HG03095 (cell line): ENCODE measurements around the gene LRRC32.
A peak's percentile ranks its signal among the peaks of the same experiment; 100 is the strongest.

Source experiments
- ATAC-seq: cut with Tn5 transposase; IDR thresholded peaks from one replicate; pipeline ENCODE4 v1.9.1; 2021; ENCODE audit warnings: moderate library complexity; ENCODE audit not compliant: unreplicated experiment

The LRRC32 gene

DNA sequence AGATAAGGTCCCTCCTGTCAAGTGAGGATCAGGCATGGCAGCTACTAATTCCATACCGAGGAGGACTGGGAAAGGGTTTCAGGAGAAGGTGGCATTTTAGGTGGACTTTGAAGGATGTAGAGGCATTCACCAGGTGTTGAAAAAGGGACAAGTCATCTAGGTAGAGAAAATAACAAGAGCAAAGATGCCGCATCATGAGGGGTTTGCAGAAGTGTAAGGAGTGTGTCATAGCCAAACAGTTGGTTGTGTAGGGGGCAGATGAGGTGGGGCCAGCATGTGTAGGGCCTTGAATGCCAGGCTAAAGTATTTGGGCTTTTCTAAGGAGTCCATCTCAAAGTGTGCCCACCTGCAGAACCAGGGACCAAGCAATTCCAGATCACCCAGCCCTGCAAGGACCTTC lies 11.6 kb upstream of the LRRC32 start:
- ATAC-seq, result no peak

DNA sequence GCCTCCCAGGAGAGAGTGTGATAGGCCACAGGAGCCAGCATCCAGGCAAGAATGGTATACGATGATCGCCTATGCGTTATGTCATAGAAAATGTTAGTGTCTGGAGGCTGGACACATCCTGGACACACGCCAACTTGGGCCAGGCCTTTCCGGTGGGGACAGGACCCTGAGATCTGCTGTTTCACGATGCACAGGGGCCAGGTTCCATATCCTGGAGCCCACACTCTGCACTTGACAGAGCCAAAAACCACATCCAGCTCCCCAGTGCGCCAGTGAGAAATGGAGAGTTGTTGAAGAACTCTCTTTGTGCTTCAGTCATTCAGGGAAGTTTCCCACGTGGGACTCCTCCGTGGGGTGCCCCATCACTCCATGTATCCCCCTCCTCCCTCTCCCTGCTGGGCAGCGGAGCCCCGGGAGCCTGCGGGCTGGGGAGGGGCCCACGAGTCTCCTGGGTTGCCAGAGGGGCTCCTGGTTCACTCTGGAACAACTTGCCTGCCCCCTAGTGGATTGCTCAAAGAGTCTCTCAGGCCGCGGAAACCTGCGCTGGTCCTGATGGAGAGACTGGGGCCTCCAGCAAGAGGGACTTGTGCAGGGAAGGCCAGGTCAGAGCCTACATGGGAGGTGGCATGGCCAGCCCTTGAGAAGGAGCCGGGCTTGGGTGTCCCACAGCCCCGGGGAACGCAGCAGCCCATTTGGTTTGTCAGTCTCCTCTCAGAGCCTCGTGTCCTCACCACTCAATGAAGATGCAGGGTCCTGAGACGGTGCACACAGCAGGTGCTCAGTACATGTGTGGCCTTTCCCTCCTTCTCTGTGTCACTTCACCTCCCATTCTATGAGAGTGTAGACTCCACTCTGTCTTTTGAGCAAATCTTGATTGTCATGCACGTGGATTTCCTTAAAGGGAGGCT lies 10.2 kb upstream of the LRRC32 start:
- ATAC-seq, result no peak

DNA sequence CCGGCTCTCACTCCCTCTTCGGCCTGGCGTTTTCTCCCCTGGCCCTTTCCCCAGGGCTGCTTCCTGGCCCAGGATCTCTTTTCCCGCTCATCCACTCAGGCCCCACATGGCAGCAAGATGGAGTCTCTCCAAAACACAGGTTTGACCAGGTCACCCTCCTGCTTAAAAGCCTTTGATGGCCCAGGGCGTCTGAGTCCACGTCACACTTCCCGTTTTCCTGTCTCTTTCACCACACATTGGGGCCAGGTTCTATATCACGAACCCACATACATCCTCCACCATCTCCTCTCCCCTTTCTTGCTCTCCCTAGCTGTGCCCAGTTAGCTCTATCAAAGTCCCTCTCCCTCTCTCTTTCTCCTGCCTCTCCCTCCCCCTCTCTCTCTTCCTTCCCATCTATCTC lies 7.8 kb upstream of the LRRC32 start:
- no peak for ATAC-seq

DNA sequence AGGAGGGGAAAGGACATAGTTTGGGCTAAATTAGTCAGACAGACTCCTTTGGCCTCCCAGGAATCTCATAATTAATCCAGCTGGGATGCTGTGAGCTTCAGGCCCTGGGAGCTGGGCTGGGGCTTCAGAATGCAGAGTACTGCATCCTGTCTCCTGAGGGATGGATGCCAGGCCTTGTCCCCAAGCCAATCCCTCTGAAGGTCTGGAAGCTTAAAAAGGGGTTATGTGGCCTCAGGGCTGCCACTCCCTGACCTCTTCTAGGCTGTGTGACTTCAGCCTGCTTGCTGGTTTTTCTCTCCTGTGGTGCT lies 6.9 kb upstream of the LRRC32 start:
- ATAC-seq, result no peak

DNA sequence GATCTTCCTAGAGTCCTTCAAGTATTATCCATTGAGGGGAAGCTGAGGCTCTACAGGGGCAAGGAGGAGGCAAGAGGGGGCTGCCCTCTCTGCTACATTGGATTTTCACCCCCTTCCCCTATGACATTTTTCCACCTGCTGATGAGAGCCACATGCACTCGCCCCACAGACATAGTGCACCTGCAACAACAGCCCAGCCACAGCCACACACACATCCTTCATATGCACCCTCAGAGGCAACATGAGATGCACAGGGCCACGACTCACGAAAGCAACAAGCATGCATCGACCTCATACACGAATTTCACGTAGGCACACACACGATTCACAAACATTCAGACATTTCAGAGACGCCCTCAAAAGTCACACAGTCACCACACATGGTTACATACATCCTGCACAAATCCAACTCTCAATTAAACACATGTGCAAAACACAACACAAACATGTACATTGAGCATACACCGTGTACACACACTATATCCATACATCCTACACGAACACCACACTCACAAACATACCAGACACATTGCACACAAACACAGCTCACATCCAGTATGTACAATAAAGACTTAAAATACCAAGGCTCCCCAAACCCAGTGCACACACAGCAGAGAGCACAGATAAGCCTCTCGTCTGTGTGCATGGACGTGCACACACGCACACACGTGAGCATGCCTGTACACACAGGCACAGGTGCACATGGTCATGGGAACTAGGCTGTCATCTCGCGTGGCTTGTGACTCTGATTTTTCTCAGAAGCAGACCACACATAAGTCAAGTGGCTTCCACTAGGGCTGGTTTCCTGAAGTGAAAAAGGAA lies 6.3 kb upstream of the LRRC32 start:
- no peak for ATAC-seq

DNA sequence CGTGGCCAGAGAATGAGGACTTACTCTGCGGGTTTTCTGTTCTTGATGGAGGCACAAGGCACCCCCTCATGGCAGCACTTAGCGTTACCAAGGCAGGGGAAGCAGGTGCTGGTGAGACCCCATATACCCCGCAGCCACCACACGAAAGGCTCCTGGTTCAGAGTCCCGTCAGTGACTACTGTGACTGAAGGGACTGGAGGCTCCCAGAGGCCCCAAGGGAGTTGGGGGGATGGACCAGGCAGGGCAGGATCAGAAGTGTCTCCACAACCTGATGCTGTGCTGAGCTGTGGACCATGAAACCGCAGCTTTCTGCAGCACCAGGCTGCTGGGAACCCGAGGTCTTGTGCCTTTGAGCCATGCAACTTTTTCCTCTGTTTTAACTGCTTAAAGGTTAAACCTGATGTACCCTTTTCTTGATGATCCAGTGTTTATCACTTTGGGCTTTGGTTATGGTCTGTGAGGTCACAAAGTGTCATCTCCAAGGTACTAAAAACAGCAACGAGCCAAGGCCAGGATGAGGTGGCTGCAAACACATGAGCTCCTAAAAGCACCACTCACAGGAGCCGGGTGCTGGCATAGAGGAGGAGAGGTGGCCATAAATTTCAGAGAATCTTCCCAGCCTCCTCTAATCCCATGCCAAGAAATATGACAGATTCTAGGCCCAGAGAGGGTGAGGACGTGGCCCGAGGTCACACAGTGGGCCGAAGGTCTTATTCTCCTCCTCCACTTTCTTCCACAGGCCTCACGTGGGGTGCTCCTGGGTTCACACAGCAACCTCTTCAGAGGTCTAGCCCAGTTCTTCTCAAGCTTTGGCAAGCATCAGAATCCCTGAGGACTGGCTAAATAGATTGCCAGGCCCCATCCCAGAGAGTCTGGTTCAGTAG lies 4.2 kb upstream of the LRRC32 start:
- peak; percentile 35 for ATAC-seq

DNA sequence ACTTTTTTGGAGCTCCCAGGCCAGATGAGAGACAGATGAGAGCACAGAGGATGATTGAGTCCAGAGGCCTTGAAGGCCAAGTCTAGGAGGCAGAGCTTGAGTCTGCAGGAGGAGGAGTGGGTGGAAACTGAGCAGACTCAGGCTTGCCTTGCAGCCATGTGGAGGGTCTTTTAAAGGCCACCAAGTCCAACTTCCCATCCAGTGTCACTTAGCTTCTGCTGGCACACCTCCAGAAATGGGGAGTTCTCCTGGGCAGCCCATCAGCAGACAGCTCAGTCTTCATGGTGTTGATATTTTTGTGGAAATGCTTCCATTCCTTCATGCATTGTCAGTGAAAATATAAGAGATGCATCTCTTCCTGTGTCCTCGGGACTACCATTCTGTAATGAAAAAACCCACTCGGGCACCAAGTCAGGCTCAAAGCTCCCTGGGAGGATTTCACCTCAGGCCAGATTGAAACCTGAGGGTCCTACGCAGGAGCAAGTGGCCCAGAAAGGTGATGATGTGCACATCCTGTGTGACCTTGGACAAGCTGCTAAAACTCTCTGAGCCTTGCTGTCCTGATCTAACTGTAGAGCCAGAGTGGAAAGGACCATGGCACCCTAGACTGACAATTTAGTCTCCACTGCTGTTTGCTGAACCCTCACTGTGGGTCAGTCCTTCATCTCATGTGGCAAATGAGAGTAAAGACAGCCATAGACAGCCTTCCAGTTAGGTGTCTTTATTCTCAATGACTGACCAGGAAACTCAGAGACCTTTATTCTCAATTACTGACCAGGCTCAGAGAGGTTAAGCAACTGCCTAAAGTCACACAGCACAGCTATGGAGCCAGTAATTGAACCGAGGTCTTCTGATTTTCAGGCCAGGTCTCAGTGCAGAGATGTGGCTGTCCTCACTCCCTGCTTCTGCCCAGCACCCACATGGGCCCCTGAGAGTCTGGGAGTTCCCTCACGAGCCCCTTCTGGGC lies 2.9 kb upstream of the LRRC32 start:
- ATAC-seq, result no peak

DNA sequence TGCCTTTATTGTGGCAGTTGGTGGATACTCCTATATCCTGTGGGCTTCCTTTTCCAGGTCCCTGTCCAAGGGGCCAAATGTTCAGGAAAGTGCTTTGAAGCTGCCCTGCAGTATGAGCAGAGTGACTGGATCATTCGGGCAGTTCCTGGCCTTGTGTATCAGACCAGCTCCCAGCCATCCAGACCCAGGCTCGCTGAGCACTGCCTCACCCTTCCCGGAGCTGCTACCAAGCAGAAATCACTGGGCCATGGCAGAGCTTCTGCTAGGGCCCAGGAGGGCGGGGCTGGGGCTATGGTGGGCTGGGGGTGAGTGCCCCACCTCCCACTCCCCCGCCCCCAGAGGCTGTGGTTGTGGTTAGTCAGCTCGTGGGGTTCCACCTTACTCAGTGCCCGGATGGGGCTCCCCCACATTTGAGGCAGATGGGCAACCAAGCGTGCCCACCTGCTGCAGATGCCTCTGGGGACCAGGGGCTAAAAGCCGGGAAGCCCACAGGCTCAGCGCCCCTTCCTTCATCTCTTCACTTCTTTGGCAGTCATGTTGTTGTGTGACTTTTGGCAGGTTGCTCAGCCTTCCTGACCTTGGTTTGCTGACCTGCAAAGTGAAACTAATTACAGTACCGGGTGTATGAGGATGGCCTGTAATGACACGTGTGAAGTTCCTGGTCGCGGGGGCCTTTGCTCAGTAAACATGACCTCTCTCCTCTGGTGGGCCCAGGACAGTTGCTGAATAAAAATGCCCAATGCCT lies 2.1 kb upstream of the LRRC32 start:
- ATAC-seq, result peak; percentile 55

DNA sequence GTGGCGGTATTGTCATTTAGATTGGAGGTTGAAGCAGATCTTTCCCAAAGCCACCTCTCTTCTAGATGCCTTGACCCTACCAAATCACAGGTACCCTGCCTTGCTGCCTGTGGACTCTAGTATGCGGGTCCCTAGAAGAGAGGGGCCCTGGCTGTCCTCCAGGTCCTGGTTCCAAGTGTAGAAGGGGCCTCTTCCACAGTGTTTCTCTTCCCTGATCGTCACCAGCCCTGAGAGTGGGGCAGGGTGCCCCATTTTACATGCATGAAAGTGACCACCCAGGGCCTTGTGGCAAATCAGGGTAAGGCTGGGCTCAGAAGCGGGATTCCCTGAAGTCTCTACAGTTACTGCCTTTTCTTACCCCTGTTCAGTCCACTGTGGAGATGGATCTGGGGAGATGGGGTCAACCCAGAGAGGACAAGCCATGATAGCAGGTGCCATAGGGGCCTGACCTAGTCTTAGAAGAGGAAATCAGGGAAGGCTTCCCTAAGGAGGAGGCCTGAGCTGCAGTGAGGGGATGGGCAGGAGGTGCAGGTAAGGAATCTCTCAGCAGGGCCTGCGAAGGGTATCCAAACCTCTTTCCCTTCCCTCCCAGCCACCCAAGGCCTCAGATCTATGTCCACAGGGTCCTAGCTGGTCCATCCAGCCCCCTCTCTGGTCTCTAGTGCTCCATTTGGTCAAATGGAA lies 1.2 kb upstream of the LRRC32 start:
- ATAC-seq, result no peak

DNA sequence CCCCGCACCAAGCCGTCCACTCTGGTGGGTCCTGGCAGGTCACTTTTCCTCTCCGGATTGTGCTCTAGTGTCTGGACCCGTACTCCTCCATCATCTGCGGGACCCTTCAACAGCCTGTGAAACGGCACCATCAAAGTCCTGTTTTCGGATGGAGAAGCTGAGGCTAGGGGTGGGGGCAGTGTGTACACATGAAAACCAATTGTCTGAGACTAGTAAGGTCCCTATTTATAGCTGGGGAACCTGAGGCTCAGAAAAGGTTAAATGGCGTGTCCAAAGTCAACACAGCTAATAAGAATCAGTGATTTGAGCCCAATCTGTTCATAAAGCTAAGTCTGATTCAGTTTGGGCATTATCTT lies 668 bp upstream of the LRRC32 start:
- ATAC-seq, result no peak

DNA sequence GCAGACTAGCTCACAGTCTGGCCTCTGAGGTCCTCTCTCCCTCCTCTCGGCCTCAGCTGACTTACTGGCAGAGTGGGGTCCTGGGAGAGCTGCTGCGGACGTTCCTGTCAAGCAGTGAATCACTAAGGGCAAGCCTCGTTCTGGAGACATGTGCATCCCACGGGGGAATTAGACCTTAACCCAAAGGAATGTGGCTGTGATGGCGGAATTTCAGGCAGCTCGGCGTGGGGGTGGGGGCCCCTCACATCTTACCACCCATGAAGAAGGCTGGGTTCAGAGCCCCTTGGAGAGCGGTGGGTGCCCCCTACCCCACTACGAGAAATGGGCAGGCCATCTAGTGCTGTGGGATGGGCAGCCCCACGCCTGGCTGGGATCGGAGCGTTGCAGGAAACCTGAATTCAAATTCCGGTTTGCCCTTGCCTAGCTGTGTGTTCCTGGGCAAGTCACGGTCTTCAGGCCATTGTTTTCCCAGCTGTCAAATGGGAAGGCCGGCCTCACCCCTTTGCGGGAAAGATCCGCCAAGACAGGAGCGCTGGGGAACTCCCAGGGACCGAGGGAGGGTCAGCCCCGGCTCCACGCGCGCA lies 554 bp downstream of the LRRC32 start:
- ATAC-seq, result no peak

DNA sequence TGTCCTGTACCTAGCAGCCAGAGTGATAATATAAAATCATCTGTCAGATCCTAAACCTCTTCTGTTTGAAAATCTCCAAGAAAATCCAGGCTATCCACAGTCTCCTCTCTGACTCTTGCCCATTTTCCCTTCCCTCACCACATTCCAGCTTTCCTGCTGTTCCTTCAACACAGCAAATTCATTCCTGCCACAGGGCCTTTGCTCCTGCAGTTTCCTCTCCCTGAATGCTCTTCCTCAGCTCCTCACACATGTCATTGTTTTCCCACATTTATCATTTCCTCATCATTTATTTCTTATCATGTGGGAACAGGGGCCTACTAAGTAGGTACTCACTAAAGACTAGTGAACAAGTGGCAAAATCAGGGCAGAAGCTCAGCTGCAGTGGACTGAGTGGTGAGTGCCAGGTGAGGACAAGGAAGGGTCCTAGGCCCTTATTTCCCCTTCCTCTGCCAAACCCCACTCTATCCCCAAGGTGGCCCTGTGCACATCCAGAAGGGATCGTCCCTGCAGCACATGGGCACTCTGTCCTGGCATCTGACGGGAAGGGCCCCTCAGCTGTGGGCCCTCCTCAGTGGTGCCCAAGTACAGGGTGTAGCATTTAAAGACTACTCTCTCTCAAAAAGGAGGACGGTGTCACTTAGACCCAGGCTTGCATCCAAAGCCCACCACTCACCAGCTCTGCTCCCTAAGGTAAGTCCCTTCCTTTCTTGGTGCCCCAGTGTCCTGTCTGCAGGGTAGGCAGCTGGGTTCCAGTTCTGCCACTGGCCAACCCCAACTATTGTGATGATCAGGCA lies 2.0 kb downstream of the LRRC32 start:
- ATAC-seq, result no peak

DNA sequence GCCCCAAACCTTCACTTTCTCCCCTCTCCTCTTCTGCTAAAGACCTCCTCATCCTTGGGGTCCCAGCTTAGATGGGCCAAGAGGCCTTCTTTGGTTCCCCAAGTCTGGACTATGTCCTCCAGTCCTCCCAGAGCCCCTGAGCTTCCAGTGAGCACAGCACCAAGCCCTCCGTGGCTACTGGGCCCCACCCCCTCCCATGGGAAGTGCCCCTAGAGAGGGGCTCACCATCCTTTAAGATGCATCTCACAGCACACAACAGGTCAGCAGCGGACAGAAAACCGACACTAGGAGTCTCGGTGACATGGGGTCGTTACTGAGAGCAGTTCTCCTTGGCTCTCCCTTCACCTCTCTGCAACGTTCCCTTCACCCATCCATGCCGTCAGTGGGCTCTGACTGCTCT lies 2.7 kb downstream of the LRRC32 start:
- ATAC-seq, result no peak

DNA sequence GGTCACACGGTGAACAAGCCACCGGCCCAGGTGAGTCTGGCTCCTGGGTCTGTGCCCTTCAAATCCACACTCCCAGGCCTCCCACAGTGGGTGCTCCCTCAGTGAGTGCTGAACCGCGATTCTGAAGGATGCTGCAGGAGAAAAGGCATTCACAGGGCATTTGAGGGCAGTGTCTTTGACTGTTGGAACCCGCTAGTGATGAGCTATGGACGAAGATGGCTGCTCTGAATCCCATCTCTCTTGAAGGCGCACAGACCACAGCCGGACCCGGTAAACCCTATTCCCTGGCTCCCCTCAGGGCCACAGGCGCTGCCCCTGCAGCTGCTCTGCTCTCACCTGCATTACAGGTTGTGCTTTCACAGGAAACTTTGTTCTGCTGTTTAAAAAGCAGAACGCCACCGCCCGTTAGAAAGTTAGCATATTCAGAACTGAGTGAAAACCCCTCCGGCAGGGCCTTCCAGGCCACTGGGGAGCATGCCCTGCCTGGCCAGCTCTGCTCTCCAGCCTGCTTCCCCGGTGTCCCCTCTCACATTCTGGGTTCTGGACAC lies 3.2 kb downstream of the LRRC32 start:
- no peak for ATAC-seq

DNA sequence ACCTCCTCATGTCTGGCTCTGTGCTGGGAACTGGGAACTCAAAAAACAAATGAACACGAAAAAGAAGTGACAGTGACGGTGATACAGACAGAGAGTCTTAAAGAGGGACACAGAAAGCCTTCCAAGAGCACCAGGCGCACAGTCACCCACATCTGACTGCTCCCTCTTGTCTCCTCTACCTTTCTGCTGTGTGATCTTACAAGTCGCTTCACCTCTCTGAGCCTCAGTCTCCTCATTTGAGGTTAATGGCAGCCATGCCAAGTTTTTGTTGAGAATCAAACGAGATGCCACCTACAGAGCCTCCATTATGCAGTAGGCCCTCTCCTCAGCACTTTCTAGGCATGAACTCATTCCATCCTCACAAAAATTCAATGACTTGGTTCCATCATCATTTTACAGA lies 3.7 kb downstream of the LRRC32 start:
- ATAC-seq, result no peak

DNA sequence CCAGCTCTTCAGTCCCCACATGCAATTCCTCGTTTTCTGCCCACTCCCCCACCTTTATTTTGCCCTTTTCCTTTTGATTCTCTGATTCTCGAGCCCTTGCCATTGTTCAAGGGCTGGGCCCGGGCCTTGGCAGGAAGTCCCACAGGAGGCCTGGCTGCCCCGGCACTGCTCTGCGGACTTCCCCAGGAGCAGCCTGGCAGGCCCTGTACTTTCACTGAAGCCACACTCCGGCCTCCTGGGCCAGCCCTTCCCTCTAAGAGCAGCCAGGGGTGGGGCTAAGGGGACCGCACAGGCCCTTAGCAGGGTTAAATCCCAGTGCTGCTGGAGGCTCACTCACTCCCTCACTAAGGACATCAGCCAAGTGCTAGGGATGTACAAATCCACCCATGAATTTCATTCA lies 4.1 kb downstream of the LRRC32 start:
- peak; percentile 47 for ATAC-seq

DNA sequence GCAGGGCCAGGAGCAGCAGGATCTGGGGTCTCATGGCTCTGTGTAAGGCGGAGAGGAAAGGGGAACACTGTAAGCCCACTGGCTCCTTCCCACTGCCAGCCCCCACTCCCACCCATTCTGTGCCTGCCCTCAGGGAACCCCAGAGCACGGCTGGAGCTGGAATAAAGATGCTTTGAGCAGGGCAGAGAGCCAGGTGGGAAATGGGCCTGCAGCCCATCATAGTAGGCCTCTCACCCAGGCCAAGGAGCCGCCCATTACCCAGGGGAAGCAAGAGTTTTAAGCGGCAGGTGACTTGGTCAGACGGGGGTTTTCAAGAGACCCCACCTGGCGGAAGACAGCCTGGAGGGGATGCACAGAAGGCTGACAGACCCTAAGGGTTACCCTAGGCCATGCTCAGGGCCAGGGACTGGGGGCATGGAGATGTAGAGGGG lies 4.6 kb downstream of the LRRC32 start:
- ATAC-seq, result no peak

DNA sequence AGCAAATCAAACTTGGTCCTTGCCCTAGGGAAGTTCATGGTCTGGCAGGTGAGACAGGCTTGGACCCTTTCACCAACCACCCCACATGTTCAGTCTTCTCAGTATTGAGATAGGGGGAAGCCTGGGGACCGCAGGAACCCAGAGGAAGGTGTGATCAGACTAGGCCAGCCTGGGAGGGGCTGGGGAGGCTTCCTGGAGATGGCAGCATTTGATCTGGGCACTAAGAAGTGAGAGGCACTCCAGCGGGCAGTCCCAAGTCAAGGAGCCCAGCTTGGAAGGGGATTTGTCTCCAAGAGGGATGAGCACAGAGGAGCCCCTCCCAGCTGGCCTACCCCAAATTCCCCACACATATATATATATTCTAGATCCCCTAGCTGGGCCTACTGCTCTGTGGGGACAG lies 5.4 kb downstream of the LRRC32 start:
- no peak for ATAC-seq
